ENCODE measurements around the gene ARL4C.

DNA sequence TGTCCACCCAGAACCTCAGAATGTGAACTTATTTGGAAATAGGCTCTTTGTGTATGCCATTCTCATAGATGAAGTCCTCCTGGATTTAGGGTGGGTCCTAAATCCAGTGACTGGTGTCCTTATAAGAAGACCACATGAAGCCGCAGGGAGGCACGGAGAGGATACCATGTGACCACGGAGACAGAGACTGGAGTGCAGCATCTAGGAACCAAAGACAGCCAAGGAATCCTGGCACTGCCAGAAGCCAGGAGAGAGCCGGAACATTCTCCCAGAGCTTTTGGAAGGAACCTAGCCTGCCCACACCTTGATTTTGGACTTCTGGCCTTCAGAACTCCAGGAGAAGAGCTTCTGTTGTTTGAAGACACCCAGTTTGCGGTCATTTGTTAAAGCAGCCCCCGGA lies 49.7 kb downstream of the ARL4C start:
- TF ChIP-seq POLR2AphosphoS5 (IDR thresholded peaks at IDR 0.05; ENCODE audit: insufficient read depth in 1 of 2, low read depth in 1 of 2) = no peak
- no peak for TF ChIP-seq CTCF (IDR thresholded peaks at IDR 0.05)
